CD14-positive monocyte (primary cell): ENCODE data around the gene ARFGAP3. TPM values are rescaled to one million over a fixed set of nuclear protein-coding genes. Genes with fewer than 3 reads are reported as not detected.
A peak's percentile ranks its signal among the peaks of the same experiment; 100 is the strongest.
"Not testable (repeated sequence)": the region's sequence is repeated elsewhere in the genome, so short reads cannot be mapped to it uniquely, and the experiment has no call there.

Experiments used
- DNase-seq, 3 donors: peaks; one replicate each; pipeline ENCODE4 v3.0.0-alpha.2; 2011 to 2022
- H2AFZ ChIP-seq: 2 replicates; pipeline ENCODE4 v1.6.0; 2012; ENCODE audit warnings: mild to moderate bottlenecking, low read depth, low read length, inconsistent platforms; ENCODE audit not compliant: insufficient read depth, poor library complexity, severe bottlenecking
- H3K27ac ChIP-seq, 2 donors: 1 replicate in 1 of 2; 2 replicates in 1 of 2; pipeline ENCODE4 v1.5.1; 2012 to 2013; ENCODE audit warnings: low read length in 2 of 2, control low read depth in 1 of 2, inconsistent platforms in 1 of 2, low read depth in 1 of 2, mild to moderate bottlenecking in 1 of 2
- H3K27me3 ChIP-seq, 2 donors: one replicate each; pipeline versions ENCODE4 v1.6.0 to v1.6.1; 2011 to 2013; ENCODE audit warnings: low read length in 2 of 2; ENCODE audit not compliant: control insufficient read depth in 2 of 2, insufficient read depth in 2 of 2
- H3K36me3 ChIP-seq, 2 donors: replicated peaks in 1 of 2; 1 replicate in 1 of 2; 2 replicates in 1 of 2; pipeline versions ENCODE4 v1.5.1 to v1.6.1; 2012 to 2013; ENCODE audit warnings: low read length in 2 of 2, control low read depth in 1 of 2, inconsistent platforms in 1 of 2, mild to moderate bottlenecking in 1 of 2; ENCODE audit not compliant: insufficient read depth in 2 of 2, control insufficient read depth in 1 of 2
- H3K4me1 ChIP-seq, 2 donors: 1 replicate in 1 of 2; 2 replicates in 1 of 2; pipeline versions ENCODE4 v1.5.1 to v1.6.1; 2012 to 2013; ENCODE audit warnings: low read length in 2 of 2, control low read depth in 1 of 2, inconsistent platforms in 1 of 2, mild to moderate bottlenecking in 1 of 2, moderate library complexity in 1 of 2; ENCODE audit not compliant: insufficient read depth in 2 of 2, control insufficient read depth in 1 of 2
- H3K4me2 ChIP-seq: replicated peaks from 2 replicates; pipeline ENCODE3; 2012; ENCODE audit warnings: low read length, moderate library complexity, mild to moderate bottlenecking; ENCODE audit not compliant: poor library complexity, severe bottlenecking; ENCODE audit errors: extremely low read depth
- H3K4me3 ChIP-seq, 3 experiments: fragments of 200-600 bp in 1 of 3; sonication (generic) in 1 of 3; replicated peaks in 1 of 3; 1 replicate in 2 of 3; 2 replicates in 1 of 3; pipeline ENCODE4 v1.5.1; 2011 to 2013; ENCODE audit warnings: low read length in 3 of 3, mild to moderate bottlenecking in 3 of 3, control low read depth in 2 of 3, low read depth in 2 of 3, inconsistent platforms in 1 of 3, moderate library complexity in 1 of 3
- H3K79me2 ChIP-seq: 2 replicates; pipeline ENCODE4 v1.6.0; 2012; ENCODE audit warnings: mild to moderate bottlenecking, control low read depth, inconsistent platforms, low read length, moderate library complexity; ENCODE audit not compliant: insufficient read depth
- H3K9ac ChIP-seq: 2 replicates; pipeline ENCODE4 v1.6.0; 2017; ENCODE audit warnings: low read length, mild to moderate bottlenecking; ENCODE audit not compliant: insufficient read depth, poor library complexity, severe bottlenecking
- H3K9me3 ChIP-seq, 2 donors: replicated peaks in 1 of 2; 1 replicate in 1 of 2; 2 replicates in 1 of 2; pipeline versions ENCODE4 v1.5.1 to v1.6.1; 2012 to 2013; ENCODE audit warnings: low read length in 2 of 2, control low read depth in 1 of 2; ENCODE audit not compliant: control insufficient read depth in 1 of 2, insufficient read depth in 1 of 2
- H4K20me1 ChIP-seq: 2 replicates; pipeline ENCODE4 v1.6.0; 2012; ENCODE audit warnings: mild to moderate bottlenecking, low read length, control low read depth, moderate library complexity; ENCODE audit not compliant: insufficient read depth
- H3K27ac Mint-ChIP-seq, 7 donors: one replicate each; pipeline ENCODE4 v1.8.0; 2020; ENCODE audit warnings: mild to moderate bottlenecking in 7 of 7, mixed read lengths in 7 of 7, moderate library complexity in 6 of 7, inconsistent platforms in 2 of 7
- H3K27me3 Mint-ChIP-seq, 3 donors: one replicate each; pipeline ENCODE4 v1.8.0; 2021 to 2022; ENCODE audit warnings: low read depth in 3 of 3, mild to moderate bottlenecking in 3 of 3, mixed read lengths in 3 of 3, moderate library complexity in 3 of 3, inconsistent platforms in 1 of 3
- H3K36me3 Mint-ChIP-seq, 2 donors: one replicate each; pipeline ENCODE4 v1.8.0; 2020; ENCODE audit warnings: mixed read lengths in 2 of 2, inconsistent platforms in 1 of 2, mild to moderate bottlenecking in 1 of 2
- H3K4me1 Mint-ChIP-seq: one replicate; pipeline ENCODE4 v1.8.0; 2020; ENCODE audit warnings: mild to moderate bottlenecking, mixed read lengths
- H3K4me3 Mint-ChIP-seq, 2 donors: one replicate each; pipeline ENCODE4 v1.8.0; 2020; ENCODE audit warnings: mild to moderate bottlenecking in 2 of 2, mixed read lengths in 2 of 2, moderate library complexity in 1 of 2
- H3K9me3 Mint-ChIP-seq, 7 donors: one replicate each; pipeline ENCODE4 v1.8.0; 2020 to 2022; ENCODE audit warnings: mixed read lengths in 7 of 7, mild to moderate bottlenecking in 6 of 7, moderate library complexity in 6 of 7, inconsistent platforms in 2 of 7
- CTCF ChIP-seq: fragments of 200-600 bp; IDR thresholded peaks from one replicate; pipeline ENCODE4 v1.8.0; 2022; ENCODE audit warnings: antibody characterized with exemption, mild to moderate bottlenecking
- WGBS: methylation state at CpG from one replicate; pipeline ENCODE4 v1.1.5; 2013; ENCODE audit warnings: missing lambda C conversion rate; ENCODE audit not compliant: insufficient coverage; 5-methylcytosine and 5-hydroxymethylcytosine counted together
- intact Hi-C, 2 donors: fragments of 100-400 bp; cut with micrococcal nuclease; formaldehyde crosslinking; loops; one replicate each; pipeline versions ENCODE4 v1.15.0 to v1.15.1; 2023
- polyA plus RNA-seq, 3 donors: library from polyadenylated mRNA; depleted of rRNA in 1 of 3; unstranded in 2 of 3; stranded (reverse) in 1 of 3; fragments of 300-500 nt in 2 of 3; fragments of >200 nt in 1 of 3; fragmentation: Illumina TruSeq in 2 of 3; gene quantifications; 1 replicate in 2 of 3; 2 replicates in 1 of 3; pipeline ENCODE4 v1.2.3, GENCODE V29; 2012 to 2021

Gene ARFGAP3
- polyA plus RNA-seq, 3 donors = 22.3 to 38.7 (median 34.8) TPM

- Histone ChIP-seq H2AFZ (no peak overlapping the region), H4K20me1 (no peaks in the 10 kb centered on the region), H3K9ac (no peak overlapping the region), H3K9me3 (no peaks in the 10 kb centered on the region), H3K79me2 (no peaks in the 10 kb centered on the region), H3K4me3 (no peak overlapping the region), H3K4me2 (no peak overlapping the region), H3K36me3 (no peaks in the 10 kb centered on the region), H3K4me1 (peaks cover 4 to 20% of the 10 kb centered on the region in 2 donors), H3K27ac (no peak overlapping the region), H3K27me3 (no peaks in the 10 kb centered on the region)
- TF ChIP-seq CTCF = no peak
- WGBS = 83% methylated on average over 9 of the region's 23 CpGs
- DNase-seq = no peak
- H3K27me3 Mint-ChIP-seq = peaks cover 4 to 8% (median 7%) of the 10 kb centered on the region in 3 donors
- no peak overlapping the region for H3K4me3 Mint-ChIP-seq
- no peaks in the 10 kb centered on the region for H3K36me3 Mint-ChIP-seq
- H3K4me1 Mint-ChIP-seq = peaks cover 40% of the 10 kb centered on the region
- no peaks in the 10 kb centered on the region for H3K9me3 Mint-ChIP-seq
- intact Hi-C loops = no loop called here
- H3K27ac Mint-ChIP-seq = no peak overlapping the region
Measured at GRCh38 chr22:42758931-42759629, 98.0 kb downstream of the ARFGAP3 start.

DNA sequence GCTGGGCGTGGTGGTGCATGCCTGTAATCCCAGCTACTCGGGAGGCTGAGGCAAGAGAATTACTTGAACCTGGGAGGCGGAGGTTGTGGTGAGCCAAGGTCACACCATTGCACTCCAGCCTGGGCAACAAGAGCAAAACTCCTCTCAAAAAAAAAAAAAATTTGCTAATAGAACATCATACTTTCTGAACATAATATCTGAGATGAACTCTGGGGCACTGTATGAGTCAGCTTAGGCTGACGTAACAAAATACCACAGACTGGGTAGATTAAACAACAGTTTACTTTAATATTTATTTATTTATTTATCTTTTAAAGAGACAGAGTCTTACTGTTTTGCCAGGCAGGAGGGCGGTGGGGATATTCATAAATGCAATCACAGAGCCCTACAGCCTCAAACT lies 101.5 kb downstream of the ARFGAP3 start:
- H3K27me3 Mint-ChIP-seq, H3K4me2 ChIP-seq, H3K36me3 Mint-ChIP-seq, H2AFZ ChIP-seq, H3K36me3 ChIP-seq, H3K9me3 ChIP-seq, H3K4me3 ChIP-seq, H3K9ac ChIP-seq, H3K79me2 ChIP-seq, intact Hi-C loops, H4K20me1 ChIP-seq, H3K4me3 Mint-ChIP-seq, H3K9me3 Mint-ChIP-seq, H3K27me3 ChIP-seq: not testable (repeated sequence)
- H3K27ac ChIP-seq = peak overlapping the region in 1 of 2 donors; percentile 47
- WGBS = no CpG with 5 or more reads among the region's 5 CpGs
- Mint-ChIP-seq H3K27ac (peak overlapping the region; percentile 8 to 92 (median 86)), H3K4me1 (peaks cover 63% of the 10 kb centered on the region)
- DNase-seq = peak; percentile 12 to 71 (median 52)
- H3K4me1 ChIP-seq = peaks cover 16 to 41% of the 10 kb centered on the region in 2 donors

DNA sequence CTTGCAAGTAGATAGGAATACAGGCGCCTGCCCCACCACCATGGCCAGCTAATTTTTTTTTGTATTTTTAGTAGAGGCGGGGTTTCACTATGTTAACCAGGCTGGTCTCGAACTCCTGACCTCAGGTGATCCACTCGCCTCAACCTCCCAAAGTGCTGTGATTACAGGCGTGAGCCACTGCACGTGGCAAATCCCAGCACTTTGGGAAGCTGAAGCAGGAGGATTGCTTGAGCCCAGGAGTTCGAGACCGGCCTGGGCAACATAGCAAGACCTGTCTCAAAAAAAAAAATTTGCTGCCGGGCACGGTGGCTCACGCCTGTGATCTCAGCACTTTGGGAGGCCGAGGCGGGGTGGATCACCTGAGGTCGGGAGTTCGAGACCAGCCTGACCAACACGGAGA lies 102.0 kb downstream of the ARFGAP3 start:
- H3K27me3 ChIP-seq, DNase-seq, H3K36me3 Mint-ChIP-seq, H3K27me3 Mint-ChIP-seq, H3K9ac ChIP-seq, H3K36me3 ChIP-seq, H3K9me3 ChIP-seq, H3K4me3 Mint-ChIP-seq, intact Hi-C loops, H3K27ac ChIP-seq, H4K20me1 ChIP-seq, H3K79me2 ChIP-seq, H3K4me2 ChIP-seq, H3K9me3 Mint-ChIP-seq, H3K4me3 ChIP-seq, H2AFZ ChIP-seq: not testable (repeated sequence)
- WGBS = 92% methylated on average over 7 of the region's 16 CpGs
- peaks cover 63% of the 10 kb centered on the region for H3K4me1 Mint-ChIP-seq
- peak overlapping the region in 6 of 7 donors; percentile 77 to 92 (median 84) for H3K27ac Mint-ChIP-seq
- H3K4me1 ChIP-seq = peaks cover 16 to 41% of the 10 kb centered on the region in 2 donors
